Mesothelial cell of epicardium (in vitro differentiated cells): Measurements from ENCODE around the gene TSPAN6. TPM values are rescaled to one million over a fixed set of nuclear protein-coding genes. Genes with fewer than 3 reads are reported as not detected.

Experiments used
- DNase-seq, 2 experiments: peaks; one replicate each; pipeline ENCODE4 v3.0.0; 2021; ENCODE audit warnings: low spot score in 2 of 2; ENCODE audit not compliant: unreplicated experiment in 2 of 2
- H3K27ac Mint-ChIP-seq: 2 replicates; pipeline ENCODE4 v1.8.0; 2021; ENCODE audit warnings: mixed read lengths
- H3K27me3 Mint-ChIP-seq: 2 replicates; pipeline ENCODE4 v1.8.0; 2021; ENCODE audit warnings: low read depth, mixed read lengths
- H3K36me3 Mint-ChIP-seq: 2 replicates; pipeline ENCODE4 v1.8.0; 2021; ENCODE audit warnings: mixed read lengths
- H3K4me1 Mint-ChIP-seq: 2 replicates; pipeline ENCODE4 v1.8.0; 2021; ENCODE audit warnings: mixed read lengths
- H3K4me3 Mint-ChIP-seq: 2 replicates; pipeline ENCODE4 v1.8.0; 2021; ENCODE audit warnings: mild to moderate bottlenecking, moderate library complexity, mixed read lengths
- H3K9me3 Mint-ChIP-seq: 2 replicates; pipeline ENCODE4 v1.8.0; 2021; ENCODE audit warnings: mixed read lengths
- total RNA-seq: library from RNA; stranded (reverse); gene quantifications from 3 replicates; pipeline ENCODE4 v1.2.1, GENCODE V29; 2021
- TF ChIP-seq, protein P1 (sequence below): fragments of 200-600 bp; sonication (generic); IDR thresholded peaks from one replicate; pipeline ENCODE4 v1.5.0; 2021; ENCODE audit warnings: antibody characterized with exemption; ENCODE audit not compliant: unreplicated experiment

The TSPAN6 gene
- total RNA-seq, 1 donor from 2014 or later: 99.0 TPM

DNA sequence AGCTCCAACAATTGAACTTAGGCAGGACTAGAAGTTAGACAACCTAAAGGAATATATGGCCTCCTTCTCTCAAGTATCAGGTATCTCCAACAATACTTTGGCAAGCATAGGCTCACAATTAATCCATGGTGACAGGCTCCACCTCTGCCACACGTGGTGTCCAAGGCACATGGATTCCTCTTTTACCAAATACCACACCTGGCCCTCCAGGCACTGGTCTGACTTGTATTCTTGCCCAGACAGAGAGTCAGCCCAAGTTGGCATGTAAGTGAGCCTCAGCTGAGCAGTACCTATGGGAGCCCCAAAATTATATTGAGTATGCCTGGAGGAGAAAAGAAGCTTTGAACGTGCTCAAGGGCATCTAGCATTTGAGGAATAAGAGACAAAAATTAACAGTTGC is 27.0 kb upstream of the TSPAN6 start:
- Mint-ChIP-seq H3K27me3 (no peaks in the 10 kb centered on the region), H3K9me3 (peaks cover 38% of the 10 kb centered on the region), H3K27ac (no peak overlapping the region), H3K36me3 (peaks cover 4% of the 10 kb centered on the region), H3K4me3 (no peak overlapping the region), H3K4me1 (peaks cover 9% of the 10 kb centered on the region)
- DNase-seq: no peak
- TF ChIP-seq, protein P1, sequence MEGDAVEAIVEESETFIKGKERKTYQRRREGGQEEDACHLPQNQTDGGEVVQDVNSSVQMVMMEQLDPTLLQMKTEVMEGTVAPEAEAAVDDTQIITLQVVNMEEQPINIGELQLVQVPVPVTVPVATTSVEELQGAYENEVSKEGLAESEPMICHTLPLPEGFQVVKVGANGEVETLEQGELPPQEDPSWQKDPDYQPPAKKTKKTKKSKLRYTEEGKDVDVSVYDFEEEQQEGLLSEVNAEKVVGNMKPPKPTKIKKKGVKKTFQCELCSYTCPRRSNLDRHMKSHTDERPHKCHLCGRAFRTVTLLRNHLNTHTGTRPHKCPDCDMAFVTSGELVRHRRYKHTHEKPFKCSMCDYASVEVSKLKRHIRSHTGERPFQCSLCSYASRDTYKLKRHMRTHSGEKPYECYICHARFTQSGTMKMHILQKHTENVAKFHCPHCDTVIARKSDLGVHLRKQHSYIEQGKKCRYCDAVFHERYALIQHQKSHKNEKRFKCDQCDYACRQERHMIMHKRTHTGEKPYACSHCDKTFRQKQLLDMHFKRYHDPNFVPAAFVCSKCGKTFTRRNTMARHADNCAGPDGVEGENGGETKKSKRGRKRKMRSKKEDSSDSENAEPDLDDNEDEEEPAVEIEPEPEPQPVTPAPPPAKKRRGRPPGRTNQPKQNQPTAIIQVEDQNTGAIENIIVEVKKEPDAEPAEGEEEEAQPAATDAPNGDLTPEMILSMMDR: no peak

DNA sequence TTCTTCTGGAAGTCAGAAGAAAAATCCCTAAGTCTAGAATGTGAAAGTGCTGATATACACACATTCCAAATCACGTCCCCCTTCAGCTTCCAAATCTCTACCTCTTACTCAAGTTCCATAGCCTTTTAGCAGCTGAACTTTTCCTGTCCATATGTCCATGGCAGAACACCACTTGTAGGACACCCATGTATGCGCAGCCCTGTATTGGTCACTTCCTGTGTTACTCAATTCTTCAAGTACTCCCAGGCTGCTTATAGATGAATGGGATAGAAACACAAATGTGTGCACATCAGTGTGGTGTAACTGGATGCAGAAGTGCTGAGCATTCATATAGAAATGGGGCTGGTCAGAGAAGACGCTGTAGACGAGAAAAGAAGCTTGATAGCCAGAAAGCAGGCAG is 26.2 kb upstream of the TSPAN6 start:
- TF ChIP-seq, protein P1: no peak
- Mint-ChIP-seq H3K4me1 (peaks cover 9% of the 10 kb centered on the region), H3K36me3 (peaks cover 4% of the 10 kb centered on the region), H3K27ac (no peak overlapping the region), H3K4me3 (no peak overlapping the region), H3K27me3 (no peaks in the 10 kb centered on the region), H3K9me3 (peaks cover 40% of the 10 kb centered on the region)
- DNase-seq: no peak

DNA sequence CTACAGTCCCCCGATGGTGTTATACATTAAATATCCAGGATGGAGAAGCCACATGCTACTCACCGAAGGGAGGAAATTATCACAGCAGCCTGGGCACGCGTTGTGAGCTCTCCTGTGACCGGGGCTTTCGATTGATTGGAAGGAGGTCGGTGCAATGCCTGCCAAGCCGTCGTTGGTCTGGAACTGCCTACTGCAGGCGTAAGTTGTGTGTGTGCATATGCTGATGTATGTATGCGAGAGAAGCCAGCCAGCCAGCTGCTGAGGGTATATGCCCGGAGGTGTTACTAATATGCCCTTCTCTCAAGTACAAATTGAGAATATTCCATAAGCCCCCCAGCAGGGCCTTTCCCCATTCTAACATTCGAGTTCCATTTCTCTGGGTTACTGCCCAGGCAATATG is 25.6 kb upstream of the TSPAN6 start:
- DNase-seq: no peak
- H3K4me3 Mint-ChIP-seq: no peak overlapping the region
- TF ChIP-seq, protein P1: no peak
- H3K27ac Mint-ChIP-seq: no peak overlapping the region
- peaks cover 9% of the 10 kb centered on the region for H3K4me1 Mint-ChIP-seq
- H3K27me3 Mint-ChIP-seq: no peaks in the 10 kb centered on the region
- H3K36me3 Mint-ChIP-seq: peaks cover 4% of the 10 kb centered on the region
- H3K9me3 Mint-ChIP-seq: peaks cover 42% of the 10 kb centered on the region

GRCh38 chrX:100659431-100660137 is 23.0 kb upstream of the TSPAN6 start:
- H3K27ac Mint-ChIP-seq: peak overlapping the region; percentile 59

DNA sequence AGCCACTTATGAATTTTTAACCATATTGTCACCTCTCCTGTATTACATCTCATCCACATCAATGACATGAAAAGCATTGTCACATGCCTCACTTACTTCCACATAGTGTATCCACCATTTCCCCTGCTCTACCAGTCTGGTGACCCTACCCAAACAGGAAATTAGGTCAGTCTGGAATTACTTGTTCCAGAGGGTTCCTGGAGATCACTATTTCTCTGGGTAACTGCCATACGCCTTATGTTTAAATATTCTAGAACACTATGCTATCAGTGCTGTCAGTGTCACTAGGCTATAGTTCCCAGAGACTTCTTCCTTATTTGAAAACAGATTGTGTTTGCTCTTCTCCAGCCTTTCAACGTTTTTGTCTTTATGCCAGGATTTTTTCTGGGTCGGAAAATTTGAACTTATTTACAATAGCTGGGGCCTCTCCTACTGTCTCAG is 22.4 kb upstream of the TSPAN6 start:
- H3K27me3 Mint-ChIP-seq: no peaks in the 10 kb centered on the region
- TF ChIP-seq, protein P1: no peak
- no peaks in the 10 kb centered on the region for H3K36me3 Mint-ChIP-seq
- H3K4me1 Mint-ChIP-seq: peaks cover 9% of the 10 kb centered on the region
- no peak overlapping the region for H3K4me3 Mint-ChIP-seq
- no peak overlapping the region for H3K27ac Mint-ChIP-seq
- H3K9me3 Mint-ChIP-seq: peaks cover 28% of the 10 kb centered on the region
- no peak for DNase-seq

More at GRCh38 chrX:100659431-100660137, 23.0 kb upstream of the TSPAN6 start:
- H3K36me3 Mint-ChIP-seq: no peaks in the 10 kb centered on the region
- H3K4me3 Mint-ChIP-seq: no peak overlapping the region
- no peaks in the 10 kb centered on the region for H3K27me3 Mint-ChIP-seq
- no peak for DNase-seq
- TF ChIP-seq, protein P1: no peak
- H3K9me3 Mint-ChIP-seq: peaks cover 34% of the 10 kb centered on the region
- H3K4me1 Mint-ChIP-seq: peaks cover 9% of the 10 kb centered on the region
